Hematopoietic multipotent progenitor cell treated with erythropoietin and hydrocortisone succinate and interleukin-3 and kit ligand, for 17 days (in vitro differentiated cells): Measurements from ENCODE around the gene EXOC4.
"Not testable (repeated sequence)": the region's sequence is repeated elsewhere in the genome, so short reads cannot be mapped to it uniquely, and the experiment has no call there.

Experiments
- DNase-seq: peaks from one replicate; pipeline ENCODE4 v3.0.0-alpha.2; 2015; ENCODE audit warnings: low spot score

EXOC4 gene

DNA sequence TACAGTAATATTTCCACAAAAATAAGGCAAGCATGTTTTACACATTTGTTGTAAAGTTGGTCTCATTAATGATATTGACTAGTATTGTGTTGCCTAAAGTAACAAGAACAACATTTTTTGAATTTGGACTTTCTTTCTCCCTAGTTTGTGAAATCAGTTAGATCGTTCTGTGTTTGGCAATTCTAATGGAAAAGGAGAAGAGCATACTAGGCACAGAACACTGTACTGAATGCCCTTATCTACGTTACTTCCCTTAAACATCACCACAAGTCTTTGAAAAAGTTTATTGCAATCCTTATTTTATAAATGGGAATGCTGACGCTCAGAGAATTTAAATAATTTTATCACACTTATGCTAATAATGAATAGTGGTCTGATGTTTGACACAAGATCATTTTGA lies 372.2 kb downstream of the EXOC4 start:
- DNase-seq = no peak

DNA sequence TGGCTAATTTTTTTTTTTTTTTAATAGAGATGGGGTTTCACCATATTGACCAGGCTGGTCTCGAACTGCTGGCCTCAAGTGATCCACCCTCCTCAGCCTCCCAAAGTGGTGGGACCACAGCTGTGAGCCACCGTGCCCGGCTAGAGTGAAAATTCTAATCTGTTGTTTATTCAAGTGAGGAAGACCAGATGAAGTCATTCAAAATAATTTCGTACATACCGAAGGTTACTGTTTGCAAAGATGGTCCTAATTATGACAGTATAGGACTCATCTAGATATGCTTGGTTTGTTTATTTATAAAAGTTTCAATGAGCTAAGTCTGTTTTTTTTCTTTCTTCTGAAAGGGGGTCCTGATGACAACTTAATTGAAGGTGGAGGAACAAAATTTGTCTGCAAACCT lies 376.8 kb downstream of the EXOC4 start:
- DNase-seq = no peak

DNA sequence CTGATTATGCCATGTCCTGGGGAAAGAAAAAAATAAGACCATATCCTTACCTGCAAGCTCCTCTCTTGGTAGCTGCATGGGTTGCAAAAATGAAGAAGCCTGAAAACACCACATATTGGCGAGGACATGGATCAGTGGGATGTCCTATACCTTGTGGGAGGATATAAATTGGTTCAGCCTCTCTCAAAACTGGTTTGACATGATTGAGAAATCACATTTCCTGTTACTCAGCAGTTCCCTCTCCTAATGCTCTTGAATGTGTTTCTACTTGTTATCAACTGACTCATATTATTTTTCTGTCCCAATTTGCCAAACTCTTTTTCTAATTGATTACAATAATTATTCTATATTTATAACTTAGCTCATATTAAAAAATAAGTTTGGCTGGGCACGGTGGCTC lies 380.2 kb downstream of the EXOC4 start:
- DNase-seq = no peak

DNA sequence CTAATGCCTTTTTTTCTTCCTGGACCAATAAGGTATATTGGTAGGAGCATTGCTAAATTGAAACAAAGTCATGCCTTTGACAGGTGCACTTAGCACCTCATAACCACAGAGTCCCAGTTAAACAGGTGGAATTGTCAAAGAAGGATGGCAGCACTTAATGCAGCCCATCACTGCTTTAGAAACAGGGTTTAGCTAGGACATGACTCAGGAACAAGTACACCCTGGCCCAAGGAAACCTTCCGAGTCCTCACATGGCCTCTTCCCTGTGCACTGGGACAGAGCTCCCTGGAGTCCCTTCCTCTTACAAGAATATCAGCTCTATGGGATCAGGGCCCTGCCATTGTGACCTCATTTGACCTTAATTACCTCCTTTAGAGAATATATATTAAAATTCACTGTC lies 382.7 kb downstream of the EXOC4 start:
- DNase-seq = no peak

DNA sequence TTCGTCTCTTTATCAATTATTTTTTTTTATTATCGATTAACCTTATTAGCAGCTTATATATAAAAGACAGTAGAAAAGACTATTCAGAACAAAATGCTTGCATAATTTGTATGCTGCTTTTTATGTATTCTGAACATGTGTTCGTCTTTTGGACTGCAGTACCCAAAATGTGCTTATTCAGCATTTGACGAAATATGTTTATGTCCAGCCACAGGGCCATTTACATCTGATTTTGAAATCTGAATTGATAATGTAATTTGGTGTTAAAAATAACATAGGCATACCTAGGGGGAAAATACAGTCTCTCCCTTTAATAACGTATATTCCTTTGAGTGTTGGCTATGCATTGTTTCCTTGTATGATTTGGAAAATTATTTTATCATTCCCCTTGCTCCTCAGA lies 386.0 kb downstream of the EXOC4 start:
- no peak for DNase-seq

DNA sequence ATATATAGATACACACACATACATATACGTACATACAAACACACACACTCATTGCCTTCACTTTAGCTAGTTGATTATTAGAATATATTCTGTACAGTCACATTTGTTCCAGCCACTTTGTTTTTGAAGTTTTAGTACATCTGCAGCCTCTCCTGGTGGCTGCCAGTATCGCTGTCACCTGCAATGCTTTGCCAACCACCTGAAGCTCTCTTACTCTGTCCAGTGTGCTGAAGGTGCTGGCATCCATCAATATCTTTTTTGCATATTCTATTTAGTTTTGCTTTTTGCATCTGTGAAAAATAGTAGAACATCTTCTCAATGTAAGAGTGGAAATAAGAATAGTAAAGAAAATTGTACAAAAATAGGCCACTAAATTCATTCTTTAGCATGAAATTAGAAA lies 388.6 kb downstream of the EXOC4 start:
- DNase-seq = no peak

DNA sequence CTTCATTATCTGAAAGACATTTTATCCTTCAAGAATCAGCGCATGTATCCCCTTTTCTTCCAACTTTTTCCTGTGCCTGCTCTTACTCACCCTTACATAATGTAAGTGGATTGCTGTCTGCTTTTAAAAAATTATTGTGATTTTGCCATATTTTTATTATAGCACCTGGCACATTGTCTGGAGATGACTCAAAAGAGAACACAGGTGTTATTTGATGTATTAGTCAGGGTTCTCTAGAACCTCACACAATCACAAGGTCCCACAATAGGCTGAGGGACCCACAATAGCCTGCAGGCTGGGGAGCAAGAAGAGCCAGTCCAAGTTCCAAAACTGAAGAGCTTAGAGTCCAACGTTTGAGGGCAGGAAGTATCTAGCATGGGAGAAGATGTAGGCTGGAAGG lies 390.0 kb downstream of the EXOC4 start:
- no peak for DNase-seq

DNA sequence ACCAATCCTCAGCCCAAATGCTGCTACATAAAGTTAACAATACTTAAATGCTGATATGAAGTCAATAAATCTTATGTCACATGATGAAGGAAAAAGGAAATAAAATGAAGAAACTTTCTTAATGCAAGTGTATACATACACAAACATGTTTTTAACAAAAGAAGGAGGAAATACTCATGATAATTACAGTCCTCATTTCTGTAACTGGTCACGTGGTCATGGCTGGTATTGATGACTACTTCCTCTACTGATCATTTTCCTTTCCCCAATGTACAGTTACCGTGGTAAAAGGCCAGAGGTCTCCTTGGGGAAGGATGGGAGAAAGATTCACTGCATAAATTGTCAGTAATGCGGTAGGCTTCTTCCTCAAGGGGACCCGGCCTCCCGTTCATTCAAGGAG lies 390.8 kb downstream of the EXOC4 start:
- DNase-seq = not testable (repeated sequence)

DNA sequence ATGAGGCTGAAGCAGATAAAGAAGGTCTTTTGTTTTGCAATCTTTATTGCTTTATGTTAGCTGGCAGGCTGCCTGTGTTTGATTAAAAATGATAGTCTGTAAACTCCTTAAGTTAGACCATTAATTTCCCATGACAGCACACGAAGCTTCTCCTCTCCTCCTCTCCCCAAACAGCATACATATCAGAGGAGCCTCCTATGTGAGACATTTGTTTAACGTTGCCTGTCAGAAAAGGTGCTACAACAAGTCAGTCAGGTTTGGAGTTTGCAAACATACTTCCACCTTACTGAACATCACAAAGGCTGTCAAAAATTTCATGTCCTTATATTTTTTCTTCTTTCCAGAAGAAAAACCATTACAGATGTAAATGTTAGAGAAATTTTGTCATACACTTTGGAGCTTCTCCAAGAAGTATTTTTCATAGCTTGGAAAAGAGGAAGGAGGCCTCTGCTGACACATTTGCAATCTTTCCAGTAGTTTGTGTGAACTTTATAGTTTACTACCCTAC lies 393.1 kb downstream of the EXOC4 start:
- DNase-seq = no peak

DNA sequence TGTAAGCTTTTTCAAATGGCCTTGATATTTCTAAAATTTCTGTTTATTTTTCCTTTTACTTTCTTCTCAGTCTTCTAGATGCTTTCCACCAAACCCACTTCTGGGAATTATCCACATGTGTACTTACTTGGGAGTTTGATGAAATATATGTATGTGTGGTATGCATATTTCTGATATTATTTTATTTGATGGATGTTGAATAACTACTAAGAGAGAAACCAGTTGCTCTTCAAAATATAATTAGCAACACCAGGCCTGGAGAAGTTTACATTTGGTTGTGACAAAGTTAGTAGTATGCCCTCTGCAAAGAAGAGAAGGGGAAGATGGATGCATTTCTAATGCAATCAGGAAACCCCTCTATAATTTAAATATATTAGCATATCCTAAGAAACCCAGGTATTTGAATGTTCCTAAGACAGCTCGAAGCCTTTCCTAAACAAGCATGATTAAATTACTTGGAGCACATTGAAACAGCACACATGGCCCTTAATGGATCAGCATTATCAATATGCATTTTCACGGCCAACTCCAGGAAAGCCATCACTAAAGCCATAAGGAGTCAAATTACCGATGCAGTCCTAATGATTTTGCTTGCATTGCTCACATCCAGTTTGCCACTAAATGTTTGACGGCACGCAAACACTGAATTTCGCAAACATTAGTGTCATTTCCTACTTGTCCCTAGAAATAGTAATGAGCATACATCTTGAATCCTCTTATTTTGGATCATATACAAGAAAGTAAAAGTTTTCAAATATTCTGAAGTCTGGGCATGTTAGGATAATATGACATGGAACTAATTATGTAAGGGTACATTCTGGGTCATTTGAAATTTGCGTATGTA lies 393.8 kb downstream of the EXOC4 start:
- no peak for DNase-seq

DNA sequence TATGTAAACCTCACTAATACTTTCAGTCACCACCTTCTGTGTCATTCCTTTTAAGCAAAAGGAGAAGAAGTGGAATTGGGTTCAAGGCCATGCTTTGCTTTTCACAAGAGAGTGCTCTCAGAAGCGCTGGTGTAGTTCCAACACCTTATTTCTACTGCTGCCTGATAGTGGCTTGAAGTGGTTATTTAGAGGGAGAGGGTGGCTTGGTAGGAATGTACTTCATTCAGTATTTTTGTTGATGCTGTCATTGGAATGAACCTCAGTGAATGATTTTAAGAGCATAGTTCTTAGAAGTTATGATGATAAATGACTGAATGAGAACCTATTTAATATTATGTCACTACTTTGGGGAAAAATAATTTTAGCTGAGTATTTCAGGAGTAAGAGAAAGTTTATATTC lies 396.7 kb downstream of the EXOC4 start:
- no peak for DNase-seq

DNA sequence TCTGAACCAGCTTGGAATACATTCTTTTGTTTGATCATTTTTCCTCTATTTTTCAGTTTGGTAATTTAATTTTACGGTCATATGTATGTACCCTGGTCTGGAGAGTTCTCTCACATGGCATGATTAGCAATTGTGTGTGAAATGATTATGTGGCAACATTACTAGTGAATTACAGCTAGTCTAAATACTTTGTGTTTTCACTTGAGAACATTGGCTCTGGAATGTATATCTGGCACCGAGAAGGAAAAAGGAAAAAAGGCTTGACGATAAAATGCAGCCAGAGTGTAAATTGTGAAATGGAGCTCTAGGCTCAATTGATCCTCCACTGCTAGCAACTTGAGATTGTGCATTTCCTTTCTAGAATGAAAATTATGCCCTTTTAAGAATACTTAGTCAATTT lies 397.2 kb downstream of the EXOC4 start:
- no peak for DNase-seq

DNA sequence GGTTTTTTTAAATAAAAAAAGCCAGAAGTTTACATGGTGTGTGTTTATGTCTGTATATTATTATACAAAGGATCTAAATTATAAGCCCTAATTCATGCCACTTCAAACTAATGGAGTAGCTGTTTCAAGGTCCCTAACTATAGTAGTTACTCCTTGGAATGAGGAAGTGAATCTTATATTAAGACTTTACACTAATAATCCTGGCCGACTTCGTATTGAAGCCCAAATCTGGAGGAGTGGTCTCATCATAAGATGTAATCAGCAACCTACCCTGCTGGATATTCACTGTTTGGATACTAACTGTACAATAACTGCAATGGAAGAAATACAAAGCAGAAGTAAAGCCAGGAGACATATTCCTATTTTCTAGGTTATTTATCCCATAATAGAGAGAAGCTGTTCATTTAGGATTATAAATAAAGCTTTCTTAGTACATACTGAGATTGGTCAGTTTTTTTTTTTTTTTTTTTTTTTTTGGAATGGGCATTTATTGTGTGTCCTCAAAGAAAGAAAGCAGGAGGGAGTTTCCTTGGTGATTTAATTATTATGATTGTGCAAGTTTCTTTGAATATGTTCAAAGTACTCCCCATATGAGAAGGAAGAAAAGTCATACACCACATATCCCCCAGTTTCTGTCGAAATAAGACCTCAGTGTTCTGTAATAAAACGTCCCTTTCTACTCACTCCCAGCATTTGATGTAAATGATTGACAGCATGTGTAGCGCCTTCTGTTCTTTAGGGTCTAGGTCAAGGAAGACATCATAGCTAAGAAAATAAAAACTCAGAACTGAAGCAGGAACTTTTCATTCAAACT lies 397.8 kb downstream of the EXOC4 start:
- DNase-seq = no peak

DNA sequence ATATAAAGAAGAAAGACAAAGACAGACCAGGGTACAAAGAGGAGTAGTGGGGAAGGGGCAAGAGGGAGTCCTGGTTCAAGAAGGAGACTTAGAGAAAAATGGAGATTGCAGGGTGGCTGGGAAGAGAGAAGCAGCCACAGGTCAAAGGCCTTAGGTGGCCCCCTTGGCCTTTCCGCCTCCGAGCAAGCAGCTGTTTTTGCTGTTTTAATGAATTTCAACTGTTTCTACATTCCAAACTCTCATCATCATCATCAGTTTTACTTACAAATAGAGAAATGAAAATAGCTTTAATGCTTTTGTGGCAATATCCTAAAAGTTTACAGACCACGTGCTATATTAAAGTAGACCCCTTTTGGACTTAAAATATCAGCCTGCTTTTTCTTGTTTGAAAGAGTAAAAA lies 399.7 kb downstream of the EXOC4 start:
- no peak for DNase-seq

DNA sequence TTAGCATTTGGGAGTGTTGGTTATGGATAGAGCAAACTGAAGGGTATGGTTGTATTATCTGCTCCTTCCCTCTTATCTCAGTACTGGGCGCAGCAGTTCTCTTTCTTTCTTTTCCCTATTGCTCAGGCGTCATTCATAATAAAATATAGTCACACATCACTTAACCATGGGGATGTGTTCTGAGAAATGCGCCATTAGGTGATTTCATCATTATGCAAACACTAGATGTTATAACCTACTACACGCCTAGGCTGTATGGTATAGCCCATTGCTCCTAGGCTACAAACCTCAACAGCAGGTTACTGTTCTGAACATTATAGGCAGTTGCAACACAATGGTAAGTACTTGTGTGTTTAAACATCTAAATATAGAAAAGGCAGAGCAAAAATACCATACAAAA lies 401.7 kb downstream of the EXOC4 start:
- no peak for DNase-seq

DNA sequence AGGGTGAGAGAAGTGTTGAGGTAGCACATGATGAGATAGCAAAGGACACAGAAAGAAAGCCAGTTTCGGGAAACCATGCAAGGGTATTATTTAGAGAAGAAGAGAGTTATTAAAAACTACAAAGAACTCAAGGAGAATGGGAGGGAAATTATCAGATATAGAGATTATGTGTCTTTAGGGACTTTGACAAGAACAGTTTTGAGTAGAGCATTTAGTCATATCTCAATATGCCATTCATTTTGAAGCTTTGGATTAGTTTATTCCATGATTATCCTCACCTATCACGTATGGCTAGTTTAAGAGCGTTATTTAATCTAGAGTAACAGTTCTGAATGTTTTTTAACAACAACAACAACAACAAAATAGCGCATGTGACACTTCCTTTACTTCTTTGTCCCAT lies 409.4 kb downstream of the EXOC4 start:
- no peak for DNase-seq

DNA sequence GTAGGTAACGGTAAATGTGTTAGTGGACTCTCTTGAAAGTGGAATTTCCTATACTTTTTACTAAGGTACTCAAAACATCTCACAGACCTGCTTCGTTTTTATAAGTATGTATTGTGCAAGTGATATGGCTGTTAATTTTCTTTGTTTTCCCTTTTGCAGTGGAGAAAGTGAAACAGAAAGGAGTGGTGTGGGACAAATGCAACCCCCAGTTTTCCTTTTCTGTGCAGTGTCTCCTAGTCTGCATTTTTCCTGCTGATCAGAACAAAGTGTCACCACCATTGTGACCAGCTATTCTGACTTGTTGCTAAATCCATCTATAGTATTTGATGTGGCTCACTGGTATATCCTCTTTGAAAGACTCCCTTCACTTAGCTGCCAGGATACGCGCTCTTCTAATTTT lies 410.0 kb downstream of the EXOC4 start:
- DNase-seq = no peak

DNA sequence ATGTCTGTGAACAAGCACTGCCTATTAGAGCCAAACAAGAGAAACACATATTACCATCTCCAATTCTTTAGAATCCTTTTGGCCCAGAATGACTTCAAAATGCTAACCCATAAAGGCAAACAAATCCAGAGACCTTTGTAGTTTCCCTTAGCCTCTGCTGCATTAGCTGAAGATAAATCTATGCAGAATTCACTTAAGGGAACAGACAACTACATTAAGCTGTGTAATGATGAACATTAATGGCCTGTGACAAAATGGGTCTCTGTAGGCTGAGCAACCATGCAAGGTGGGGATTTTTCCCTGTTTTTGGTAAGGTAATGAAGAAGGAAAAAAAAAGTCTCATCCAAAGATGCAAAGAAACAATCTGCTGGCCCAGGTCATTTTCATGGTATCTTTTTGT lies 411.6 kb downstream of the EXOC4 start:
- no peak for DNase-seq

DNA sequence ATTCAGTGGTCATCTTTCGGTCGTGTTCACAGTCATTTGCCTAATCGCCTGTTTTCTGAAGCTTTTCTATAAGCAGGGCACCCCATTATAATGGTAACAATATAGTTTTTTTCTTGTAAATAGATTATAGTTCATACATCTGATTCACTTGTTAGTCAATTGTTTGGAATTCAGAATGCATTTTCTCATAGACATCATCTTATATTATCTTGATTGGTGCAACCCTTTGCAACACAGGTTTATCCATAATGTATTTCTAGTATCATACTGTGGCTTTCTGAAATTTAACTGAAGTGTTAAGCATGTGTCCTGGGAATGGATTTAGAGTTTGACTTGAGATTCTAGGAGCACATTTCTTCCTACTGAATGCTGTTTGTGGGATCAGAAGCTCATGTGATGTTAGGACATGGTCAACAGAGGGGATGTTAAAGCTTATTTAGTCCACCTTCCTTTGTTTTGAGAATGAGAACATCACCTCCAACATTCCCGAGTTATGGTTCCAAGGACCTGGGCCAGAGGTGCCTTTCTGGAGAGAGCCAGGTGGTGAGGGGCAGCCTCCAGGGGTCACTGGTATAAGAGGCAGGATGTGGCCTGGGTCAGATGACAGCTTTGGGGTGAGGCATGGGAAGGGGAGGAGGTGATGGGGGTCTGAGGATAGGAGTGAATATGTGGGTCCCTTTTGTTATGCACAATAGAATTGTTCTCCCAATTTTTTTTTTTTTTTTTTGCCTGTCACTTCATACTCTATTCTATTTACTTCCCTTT lies 415.6 kb downstream of the EXOC4 start:
- no peak for DNase-seq

DNA sequence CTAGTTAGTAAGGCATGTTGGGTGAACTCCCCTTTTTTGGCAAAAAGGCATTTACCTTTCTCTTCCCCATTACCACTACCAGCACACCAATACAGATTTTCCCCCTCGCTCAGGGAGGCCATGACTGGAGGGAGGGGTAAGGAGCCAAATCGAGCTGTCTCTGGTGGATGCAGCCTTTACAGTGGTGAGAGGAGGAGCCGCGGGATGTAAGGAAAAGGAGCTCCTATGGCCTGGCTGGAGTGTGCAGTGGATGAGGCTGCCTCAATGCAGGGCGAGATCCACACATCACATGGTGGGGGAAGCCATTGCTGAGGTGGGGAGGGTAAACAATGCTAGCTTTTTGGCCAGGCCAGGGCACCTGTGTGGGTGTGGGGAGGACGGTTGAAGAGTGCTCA lies 416.2 kb downstream of the EXOC4 start:
- no peak for DNase-seq

DNA sequence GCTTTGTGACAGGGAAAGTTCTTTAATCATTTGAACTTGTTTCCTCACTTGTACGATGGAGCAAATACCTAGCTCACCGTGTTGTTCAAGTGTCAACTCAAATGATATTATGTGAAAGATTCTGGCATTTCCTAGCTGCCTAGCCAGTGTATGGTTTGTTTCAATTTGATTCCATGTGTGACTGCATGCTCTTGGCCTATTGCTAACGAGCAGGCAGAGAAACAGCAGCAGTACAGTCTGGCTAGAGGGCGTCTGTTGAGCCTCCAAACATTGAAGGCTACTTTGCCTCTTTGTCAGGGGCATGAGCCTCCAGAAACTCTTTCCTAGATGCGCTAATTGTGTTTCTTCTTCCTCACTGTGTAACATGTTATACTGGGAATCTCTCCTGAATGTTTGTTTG lies 417.4 kb downstream of the EXOC4 start:
- DNase-seq = no peak

DNA sequence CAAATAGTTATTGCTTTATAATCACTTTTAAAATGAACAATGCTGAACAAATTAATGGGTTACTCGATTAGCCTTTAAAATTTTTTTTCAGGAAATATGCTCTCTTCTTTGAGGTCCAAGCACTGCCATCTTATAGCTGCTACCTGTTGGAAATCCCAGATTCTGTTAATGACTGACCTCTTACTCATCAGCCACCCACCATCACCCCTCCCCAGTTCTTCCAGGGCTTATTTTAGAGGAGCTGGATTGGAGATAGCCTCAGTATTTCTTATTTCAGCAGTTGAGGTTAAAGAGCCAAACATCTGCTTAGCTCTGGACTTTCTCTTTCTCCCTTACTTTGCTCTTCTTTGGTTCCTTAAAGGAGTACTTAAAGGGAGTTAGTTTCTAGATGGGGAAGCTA lies 420.0 kb downstream of the EXOC4 start:
- no peak for DNase-seq
